Measurements from ENCODE around the gene MIGA2.

MIGA2 gene

GRCh38 chr9:129038109-129038852, 1.9 kb downstream of the MIGA2 start:
- no peak for DNase-seq

- no peak for DNase-seq
Measured at GRCh38 chr9:129040113-129040643, 3.8 kb downstream of the MIGA2 start.

GRCh38 chr9:129042016-129042415, 5.6 kb downstream of the MIGA2 start:
- DNase-seq, result no peak

- no peak for DNase-seq
Measured at GRCh38 chr9:129052592-129052991, 16.2 kb downstream of the MIGA2 start.

- no peak for DNase-seq
Measured at GRCh38 chr9:129053020-129053419, 16.6 kb downstream of the MIGA2 start.

- DNase-seq, result no peak
Measured at GRCh38 chr9:129054163-129054851, 17.9 kb downstream of the MIGA2 start.

- no peak for DNase-seq
Measured at GRCh38 chr9:129058965-129059795, 22.8 kb downstream of the MIGA2 start.

- no peak for DNase-seq
Measured at GRCh38 chr9:129059796-129060785, 23.7 kb downstream of the MIGA2 start.

GRCh38 chr9:129060991-129061390, 24.6 kb downstream of the MIGA2 start:
- no peak for DNase-seq

- no peak for DNase-seq
Measured at GRCh38 chr9:129063061-129063460, 26.6 kb downstream of the MIGA2 start.

GRCh38 chr9:129064499-129064908, 28.1 kb downstream of the MIGA2 start:
- no peak for DNase-seq

GRCh38 chr9:129068110-129068509, 31.7 kb downstream of the MIGA2 start:
- no peak for DNase-seq

- DNase-seq, result peak; percentile 99
Measured at GRCh38 chr9:129068990-129069861, 32.8 kb downstream of the MIGA2 start.

- DNase-seq, result peak; percentile 47
Measured at GRCh38 chr9:129069862-129070641, 33.6 kb downstream of the MIGA2 start.

GRCh38 chr9:129070696-129071525, 34.5 kb downstream of the MIGA2 start:
- DNase-seq, result peak; percentile 38

- DNase-seq, result no peak
Measured at GRCh38 chr9:129071526-129072126, 35.2 kb downstream of the MIGA2 start.

GRCh38 chr9:129072171-129072570, 35.7 kb downstream of the MIGA2 start:
- DNase-seq, result no peak

GRCh38 chr9:129073404-129073803, 37.0 kb downstream of the MIGA2 start:
- DNase-seq, result no peak

GRCh38 chr9:129074106-129074505, 37.7 kb downstream of the MIGA2 start:
- DNase-seq, result no peak
